Breast epithelium (tissue), 4 donors: Measurements from ENCODE around the gene ATP2B1. TPM values are rescaled to one million over a fixed set of nuclear protein-coding genes. Genes with fewer than 3 reads are reported as not detected.

Experiments used
- DNase-seq, 2 donors: peaks; one replicate each; pipeline ENCODE4 v3.0.0-alpha.2; 2019; ENCODE audit warnings: low spot score in 2 of 2
- H3K27ac ChIP-seq, 2 donors: fragments of 200-600 bp; sonication (generic) in 1 of 2; one replicate each; pipeline ENCODE4 v1.5.1; 2016 to 2019; ENCODE audit warnings: mild to moderate bottlenecking in 1 of 2
- H3K27me3 ChIP-seq, 2 donors: fragments of 200-600 bp; sonication (generic) in 1 of 2; one replicate each; pipeline versions ENCODE4 v1.5.1 to v1.6.0; 2017 to 2019; ENCODE audit warnings: control low read depth in 1 of 2, mild to moderate bottlenecking in 1 of 2
- H3K36me3 ChIP-seq: fragments of 200-600 bp; one replicate; pipeline ENCODE4 v1.5.1; 2019
- H3K4me1 ChIP-seq, 2 donors: fragments of 200-600 bp; sonication (generic); one replicate each; pipeline ENCODE4 v1.5.1; 2016 to 2019; ENCODE audit warnings: control low read depth in 1 of 2
- H3K4me3 ChIP-seq, 3 donors: fragments of 200-600 bp; sonication (generic); 1 replicate in 2 of 3; 2 replicates in 1 of 3; pipeline ENCODE4 v1.5.1; 2016 to 2019; ENCODE audit warnings: mild to moderate bottlenecking in 3 of 3, moderate library complexity in 2 of 3
- H3K9me3 ChIP-seq, 2 donors: fragments of 200-600 bp; sonication (generic) in 1 of 2; one replicate each; pipeline ENCODE4 v1.5.1; 2016 to 2019; ENCODE audit warnings: control low read depth in 1 of 2
- CTCF ChIP-seq, 3 donors: fragments of 450-650 bp; IDR thresholded peaks; one replicate each; pipeline ENCODE4 v1.5.1; 2016 to 2017; ENCODE audit warnings: antibody characterized with exemption in 3 of 3, mild to moderate bottlenecking in 3 of 3, moderate library complexity in 3 of 3
- POLR2A ChIP-seq: fragments of 450-650 bp; IDR thresholded peaks from one replicate; pipeline ENCODE4 v1.6.1; 2016; ENCODE audit warnings: antibody characterized with exemption, mild to moderate bottlenecking, moderate library complexity
- POLR2AphosphoS5 ChIP-seq, 3 donors: sonication (generic); formaldehyde crosslinking; IDR thresholded peaks; one replicate each; pipeline ENCODE4 v1.6.1; 2017; ENCODE audit warnings: antibody characterized with exemption in 3 of 3
- intact Hi-C: fragments of 100-400 bp; cut with DNase I; formaldehyde crosslinking; loops from one replicate; pipeline ENCODE4 v1.15.1; 2023; ENCODE audit warnings: low total_unique reads
- total RNA-seq, 3 donors: library from RNA; depleted of rRNA; stranded (reverse); fragments of >200 nt; gene quantifications; one replicate each; pipeline ENCODE4 v1.1.0, GENCODE V29; 2016

ATP2B1 gene
- total RNA-seq, 3 donors from 2014 or later, result 40.3 to 76.8 (median 54.6) TPM

- Histone ChIP-seq H3K36me3 (no peaks in the 10 kb centered on the region), H3K27ac (no peak overlapping the region), H3K27me3 (no peaks in the 10 kb centered on the region), H3K9me3 (no peaks in the 10 kb centered on the region), H3K4me3 (no peak overlapping the region), H3K4me1 (no peaks in the 10 kb centered on the region)
- no peak for DNase-seq
- intact Hi-C loops, result no loop called here
- TF ChIP-seq POLR2AphosphoS5 (IDR thresholded peaks at IDR 0.05) (no peak), POLR2A (no peak), CTCF (IDR thresholded peaks at IDR 0.05) (no peak)
These were observed 44.2 kb downstream of the ATP2B1 start for GRCh38 chr12:89664441-89664840.

DNA sequence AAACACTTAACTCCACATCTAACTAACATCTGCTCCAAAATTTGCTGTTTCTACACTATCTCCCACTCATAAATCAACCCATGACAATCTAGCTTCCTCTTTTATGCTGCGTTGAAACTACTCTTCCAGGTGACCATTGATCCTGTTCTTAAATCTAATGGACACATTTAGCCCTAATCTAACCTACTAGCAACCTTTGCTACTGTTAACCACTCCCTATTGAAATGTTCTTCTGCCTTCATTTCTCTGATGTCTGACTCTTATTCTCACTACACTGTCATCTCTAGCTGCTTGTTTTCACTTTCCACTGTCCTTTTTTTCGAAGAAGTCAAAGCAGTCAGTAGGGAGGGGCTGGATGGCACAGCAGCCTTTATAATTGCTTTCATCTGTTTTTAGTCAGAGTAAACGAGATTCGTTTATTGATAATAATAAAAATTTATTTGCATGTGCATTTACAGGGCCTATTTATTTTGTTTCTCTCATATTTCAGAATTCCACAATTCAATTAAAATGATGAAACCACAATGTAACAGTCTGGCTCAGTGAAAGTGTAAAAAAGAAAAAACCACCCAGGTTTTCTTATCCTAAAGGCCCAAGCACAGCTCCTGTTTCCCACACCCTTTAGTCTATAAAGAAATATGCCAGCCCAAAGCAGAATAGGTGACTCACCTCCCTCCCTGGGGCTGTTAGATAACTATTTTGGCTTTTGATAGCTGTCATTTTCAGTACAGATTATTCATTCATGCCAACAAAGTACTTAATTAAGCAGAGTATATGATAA, 44.9 kb downstream of the ATP2B1 start:
- intact Hi-C loops, result no loop called here
- H3K4me3 ChIP-seq, result no peak overlapping the region

GRCh38 chr12:89662623-89663022, 46.0 kb downstream of the ATP2B1 start:
- DNase-seq, result no peak
- Histone ChIP-seq H3K4me1 (no peaks in the 10 kb centered on the region), H3K4me3 (no peak overlapping the region), H3K9me3 (no peaks in the 10 kb centered on the region), H3K27me3 (no peaks in the 10 kb centered on the region), H3K27ac (no peak overlapping the region), H3K36me3 (no peaks in the 10 kb centered on the region)
- intact Hi-C loops, result no loop called here
- TF ChIP-seq CTCF (IDR thresholded peaks at IDR 0.05) (no peak), POLR2A (no peak), POLR2AphosphoS5 (IDR thresholded peaks at IDR 0.05) (no peak)

More for the DNA sequence above, 44.9 kb downstream of the ATP2B1 start:
- no peak for DNase-seq
- TF ChIP-seq POLR2A (no peak), POLR2AphosphoS5 (IDR thresholded peaks at IDR 0.05) (no peak), CTCF (IDR thresholded peaks at IDR 0.05) (no peak)
- Histone ChIP-seq H3K9me3 (no peaks in the 10 kb centered on the region), H3K36me3 (no peaks in the 10 kb centered on the region), H3K4me1 (no peaks in the 10 kb centered on the region), H3K27me3 (no peaks in the 10 kb centered on the region), H3K27ac (no peak overlapping the region)

- TF ChIP-seq CTCF (IDR thresholded peaks at IDR 0.05) (no peak), POLR2AphosphoS5 (IDR thresholded peaks at IDR 0.05) (no peak), POLR2A (no peak)
- H3K4me3 ChIP-seq, result no peak overlapping the region
- no peak for DNase-seq
- H3K9me3 ChIP-seq, result no peaks in the 10 kb centered on the region
- no peak overlapping the region for H3K27ac ChIP-seq
- H3K27me3 ChIP-seq, result no peaks in the 10 kb centered on the region
- intact Hi-C loops, result no loop called here
- H3K4me1 ChIP-seq, result no peaks in the 10 kb centered on the region
- H3K36me3 ChIP-seq, result no peaks in the 10 kb centered on the region
These were observed 46.8 kb downstream of the ATP2B1 start for GRCh38 chr12:89661706-89662330.

GRCh38 chr12:89657739-89658138, 50.9 kb downstream of the ATP2B1 start:
- no peak overlapping the region for H3K4me3 ChIP-seq
- intact Hi-C loops, result no loop called here
- no peaks in the 10 kb centered on the region for H3K4me1 ChIP-seq
- no peak for DNase-seq
- TF ChIP-seq POLR2A (no peak), CTCF (IDR thresholded peaks at IDR 0.05) (no peak), POLR2AphosphoS5 (IDR thresholded peaks at IDR 0.05) (no peak)
- no peaks in the 10 kb centered on the region for H3K9me3 ChIP-seq
- peaks cover 3% of the 10 kb centered on the region for H3K36me3 ChIP-seq
- H3K27me3 ChIP-seq, result no peaks in the 10 kb centered on the region
- no peak overlapping the region for H3K27ac ChIP-seq
